Esophagus (tissue), 2 donors: ENCODE data around the gene TLE4. TPM values are rescaled to one million over a fixed set of nuclear protein-coding genes. Genes with fewer than 3 reads are reported as not detected.
"Not testable (repeated sequence)": the region's sequence is repeated elsewhere in the genome, so short reads cannot be mapped to it uniquely, and the experiment has no call there.

Experiments used
- H3K27ac ChIP-seq, 2 donors: one replicate each; pipeline ENCODE4 v1.5.1; 2013; ENCODE audit warnings: low read depth in 2 of 2, mild to moderate bottlenecking in 2 of 2, inconsistent platforms in 1 of 2, low read length in 1 of 2, moderate library complexity in 1 of 2
- H3K27me3 ChIP-seq, 2 donors: one replicate each; pipeline ENCODE4 v1.6.1; 2013; ENCODE audit warnings: low read length in 2 of 2, control low read depth in 1 of 2, mild to moderate bottlenecking in 1 of 2; ENCODE audit not compliant: insufficient read depth in 2 of 2, control insufficient read depth in 1 of 2
- H3K36me3 ChIP-seq, 2 donors: one replicate each; pipeline ENCODE4 v1.6.1; 2013; ENCODE audit warnings: low read length in 1 of 2; ENCODE audit not compliant: control insufficient read depth in 2 of 2, insufficient read depth in 2 of 2
- H3K4me1 ChIP-seq, 2 donors: one replicate each; pipeline ENCODE4 v1.6.1; 2013; ENCODE audit warnings: low read length in 1 of 2; ENCODE audit not compliant: control insufficient read depth in 2 of 2, insufficient read depth in 2 of 2
- H3K4me3 ChIP-seq, 2 donors: one replicate each; pipeline ENCODE4 v1.5.1; 2013; ENCODE audit warnings: low read length in 2 of 2, mild to moderate bottlenecking in 2 of 2, low read depth in 1 of 2, moderate library complexity in 1 of 2
- H3K9me3 ChIP-seq, 2 donors: one replicate each; pipeline ENCODE4 v1.6.1; 2013; ENCODE audit warnings: mild to moderate bottlenecking in 2 of 2, low read depth in 1 of 2, low read length in 1 of 2, moderate library complexity in 1 of 2; ENCODE audit not compliant: control insufficient read depth in 2 of 2, insufficient read depth in 1 of 2
- WGBS, 2 donors: extraction: QIAGEN DNeasy Blood & Tissue Kit; methylation state at CpG; one replicate each; pipeline ENCODE4 v1.1.7; 2013; 5-methylcytosine and 5-hydroxymethylcytosine counted together
- polyA plus RNA-seq, 2 donors: library from polyadenylated mRNA; stranded (reverse); fragments of 200-250 nt; gene quantifications; one replicate each; pipeline ENCODE4 v1.2.3, GENCODE V29; 2013
- donor health status: healthy with polysubstance abuse.
- donor health status: Bipolar disorder and iron deficiency.

Gene TLE4
- polyA plus RNA-seq, 2 donors, result 8.5 to 12.9 TPM

GRCh38 chr9:79719989-79720388, 148.2 kb downstream of the TLE4 start:
- Histone ChIP-seq H3K9me3 (no peaks in the 10 kb centered on the region), H3K4me1 (no peaks in the 10 kb centered on the region), H3K27me3 (no peaks in the 10 kb centered on the region), H3K4me3 (no peak overlapping the region), H3K27ac (no peak overlapping the region), H3K36me3 (peaks cover 13 to 37% of the 10 kb centered on the region in 2 donors)
- WGBS, 2 donors, result 94 to 97% methylated on average over 11 of the region's 11 CpGs

DNA sequence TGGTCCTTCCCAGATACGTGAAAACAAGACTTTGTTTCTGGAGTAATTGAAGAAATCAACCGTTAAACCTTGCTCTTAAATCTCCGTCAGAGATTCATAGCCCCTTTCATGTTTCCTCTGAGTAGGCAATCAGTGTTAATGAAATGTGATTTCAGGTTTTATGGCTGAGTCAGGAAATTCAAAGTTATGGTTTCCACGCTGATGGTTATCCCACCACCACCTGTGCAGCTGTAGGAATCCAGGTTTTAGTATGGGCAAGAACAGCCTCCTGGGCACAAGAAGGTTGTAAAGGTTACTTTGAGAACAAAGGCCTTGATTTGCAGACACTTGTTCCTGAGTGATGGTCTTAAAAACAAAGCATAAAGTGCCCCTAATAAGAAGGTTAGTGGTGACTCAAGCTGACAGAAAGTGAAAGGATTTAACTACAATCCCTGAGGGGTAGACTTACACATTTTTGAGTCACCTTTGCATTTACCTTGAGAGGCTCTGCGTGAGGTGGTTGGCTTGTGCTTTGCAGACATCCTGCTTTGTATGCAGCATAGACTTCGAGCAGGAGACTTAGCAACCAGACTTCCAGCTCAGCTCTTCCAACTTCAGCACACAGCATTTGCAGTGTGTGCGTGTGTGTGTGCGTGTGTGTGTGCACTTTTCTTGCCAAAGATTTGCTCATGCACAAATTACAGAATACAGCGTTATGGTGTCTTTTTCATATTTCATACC, 159.6 kb downstream of the TLE4 start:
- WGBS, 2 donors, result 71 to 76% methylated on average over 9 of the region's 9 CpGs
- Histone ChIP-seq H3K27me3 (no peaks in the 10 kb centered on the region), H3K4me1 (no peaks in the 10 kb centered on the region), H3K9me3 (no peaks in the 10 kb centered on the region), H3K27ac (no peak overlapping the region), H3K36me3 (peaks cover 0 to 4% of the 10 kb centered on the region in 2 donors), H3K4me3 (no peak overlapping the region)

DNA sequence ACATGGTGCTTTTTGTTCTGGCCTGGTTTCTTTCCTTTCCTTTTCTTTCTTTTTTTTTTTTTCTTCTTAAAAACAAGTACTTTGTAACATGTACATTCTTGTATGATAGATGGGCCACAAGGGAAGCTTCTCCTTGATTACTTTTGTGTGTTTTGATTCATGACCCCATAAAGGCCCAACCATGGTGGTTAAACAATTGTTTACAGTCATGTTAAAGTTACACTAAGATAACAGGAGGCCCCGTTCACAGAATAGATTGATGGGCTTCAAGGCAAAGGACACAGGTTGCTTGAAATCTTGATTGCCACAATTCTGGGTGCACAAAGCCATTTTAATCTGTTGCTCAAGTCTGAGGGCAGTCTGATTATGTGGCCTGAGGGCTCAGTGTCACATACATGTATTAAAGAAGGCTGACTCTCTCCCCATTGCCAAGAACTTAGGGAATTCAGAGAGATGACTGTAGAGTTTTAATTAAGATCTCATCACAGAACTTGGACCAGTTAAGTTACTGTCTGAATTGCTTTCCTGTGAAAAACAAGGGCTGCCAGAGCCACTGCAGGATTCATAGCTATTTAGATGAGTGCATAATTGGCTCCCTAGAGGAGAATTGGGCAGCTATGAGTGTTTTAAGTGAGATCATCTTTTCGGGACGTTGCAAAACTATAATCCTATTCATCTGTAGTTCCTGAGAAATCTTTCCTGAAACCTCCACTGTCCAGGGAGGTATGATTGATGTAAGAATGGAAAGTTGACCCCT, 163.4 kb downstream of the TLE4 start:
- Histone ChIP-seq H3K9me3 (no peaks in the 10 kb centered on the region), H3K27ac (no peak overlapping the region), H3K36me3 (no peaks in the 10 kb centered on the region), H3K27me3 (no peaks in the 10 kb centered on the region), H3K4me3 (no peak overlapping the region), H3K4me1 (no peaks in the 10 kb centered on the region)
- 53 to 70% methylated on average over 3 of the region's 3 CpGs for WGBS, 2 donors

GRCh38 chr9:79736051-79736450, 164.3 kb downstream of the TLE4 start:
- Histone ChIP-seq H3K27ac (no peak overlapping the region), H3K27me3 (no peaks in the 10 kb centered on the region), H3K36me3 (no peaks in the 10 kb centered on the region), H3K9me3 (no peaks in the 10 kb centered on the region), H3K4me1 (no peaks in the 10 kb centered on the region), H3K4me3 (no peak overlapping the region)
- WGBS, 2 donors, result 92% methylated on average over 5 of the region's 5 CpGs

GRCh38 chr9:79741381-79741780, 169.6 kb downstream of the TLE4 start:
- H3K9me3 ChIP-seq, result no peaks in the 10 kb centered on the region
- no peaks in the 10 kb centered on the region for H3K27me3 ChIP-seq
- 69 to 77% methylated on average over 3 of the region's 3 CpGs for WGBS, 2 donors
- no peak overlapping the region for H3K27ac ChIP-seq
- no peaks in the 10 kb centered on the region for H3K36me3 ChIP-seq
- H3K4me3 ChIP-seq, result no peak overlapping the region
- H3K4me1 ChIP-seq, result no peaks in the 10 kb centered on the region

DNA sequence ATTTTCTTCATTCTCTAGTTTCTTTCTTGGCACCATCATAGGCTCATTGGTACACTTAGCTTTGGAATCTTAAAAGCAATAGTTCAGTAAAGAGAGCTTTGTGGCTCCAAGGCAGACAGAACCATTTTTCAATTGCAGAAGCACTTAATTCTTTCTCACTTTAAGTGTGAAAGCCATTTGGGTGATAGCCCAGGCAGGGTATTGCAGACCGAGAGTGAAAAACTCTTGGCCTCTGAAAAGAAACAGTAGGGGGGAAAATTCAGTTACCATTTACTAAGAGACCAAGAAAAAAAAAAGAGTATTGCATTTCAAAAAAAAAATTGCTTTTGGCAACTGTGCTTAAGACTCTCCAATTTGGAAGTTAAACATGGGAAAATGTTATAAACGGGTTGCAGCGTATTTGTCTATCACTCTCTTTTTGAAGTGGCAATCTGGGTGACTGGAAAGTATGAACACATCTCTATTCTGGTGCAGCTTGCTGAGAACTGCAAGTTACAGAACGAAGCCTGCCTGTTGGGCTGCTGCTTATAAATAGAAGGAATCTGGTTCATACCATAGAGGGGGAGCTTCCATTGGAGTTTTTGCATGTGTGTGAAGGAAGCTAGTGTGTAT, 170.5 kb downstream of the TLE4 start:
- WGBS, 2 donors, result 39 to 55% methylated on average over 4 of the region's 4 CpGs
- no peaks in the 10 kb centered on the region for H3K36me3 ChIP-seq
- H3K4me1 ChIP-seq, result no peaks in the 10 kb centered on the region
- H3K9me3 ChIP-seq, result no peaks in the 10 kb centered on the region
- no peak overlapping the region for H3K27ac ChIP-seq
- no peaks in the 10 kb centered on the region for H3K27me3 ChIP-seq
- H3K4me3 ChIP-seq, result no peak overlapping the region

- H3K27me3 ChIP-seq, result no peaks in the 10 kb centered on the region
- no peaks in the 10 kb centered on the region for H3K9me3 ChIP-seq
- H3K4me3 ChIP-seq, result no peak overlapping the region
- H3K36me3 ChIP-seq, result no peaks in the 10 kb centered on the region
- H3K4me1 ChIP-seq, result no peaks in the 10 kb centered on the region
- no peak overlapping the region for H3K27ac ChIP-seq
- WGBS, 2 donors, result 92 to 94% methylated on average over 6 of the region's 6 CpGs
These were observed 172.8 kb downstream of the TLE4 start for GRCh38 chr9:79744521-79744920.

- Histone ChIP-seq H3K4me1 (no peaks in the 10 kb centered on the region), H3K4me3 (no peak overlapping the region), H3K27ac (no peak overlapping the region), H3K36me3 (no peaks in the 10 kb centered on the region), H3K27me3 (no peaks in the 10 kb centered on the region), H3K9me3 (no peaks in the 10 kb centered on the region)
- WGBS, 2 donors, result 74 to 84% methylated on average over 4 of the region's 4 CpGs
These were observed 174.1 kb downstream of the TLE4 start for GRCh38 chr9:79745752-79746336.

GRCh38 chr9:79751895-79752466, 180.2 kb downstream of the TLE4 start:
- not testable (repeated sequence) for H3K9me3 ChIP-seq, H3K4me3 ChIP-seq, H3K4me1 ChIP-seq, H3K27me3 ChIP-seq, H3K36me3 ChIP-seq, H3K27ac ChIP-seq
- WGBS, 2 donors, result 98 to 100% methylated on average over 1 of the region's 1 CpG
